ENCODE measurements around the gene ADH6.
"Not testable (repeated sequence)": the region's sequence is repeated elsewhere in the genome, so short reads cannot be mapped to it uniquely, and the experiment has no call there.

The ADH6 gene

GRCh38 chr4:99219072-99219471, at the start of gene ADH6:
ADH6 (minus strand) TSS chr4:99219246; CDS start chr4:99219152, 94 bp downstream.
- no peak for DNase-seq

DNA sequence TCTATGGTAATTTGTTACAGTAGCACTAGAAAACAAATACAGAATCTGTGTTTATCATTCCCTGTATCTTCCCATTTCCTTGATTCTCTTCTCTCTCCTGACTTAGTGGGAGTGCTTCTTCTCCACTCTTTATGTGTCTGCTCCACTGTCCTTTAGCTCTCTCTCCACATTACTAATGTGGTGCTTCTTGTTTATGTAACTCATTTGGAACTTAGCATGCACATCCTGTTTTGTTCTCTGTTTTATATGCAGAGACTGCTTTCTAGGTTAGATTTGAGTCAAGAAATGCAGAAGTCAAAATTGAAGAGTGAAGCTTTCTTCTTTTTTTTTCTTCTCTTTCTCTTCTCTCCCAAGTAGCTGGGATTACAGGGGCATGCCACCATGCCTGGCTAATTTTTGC, 45.9 kb upstream of the ADH6 start:
- no peak for DNase-seq

DNA sequence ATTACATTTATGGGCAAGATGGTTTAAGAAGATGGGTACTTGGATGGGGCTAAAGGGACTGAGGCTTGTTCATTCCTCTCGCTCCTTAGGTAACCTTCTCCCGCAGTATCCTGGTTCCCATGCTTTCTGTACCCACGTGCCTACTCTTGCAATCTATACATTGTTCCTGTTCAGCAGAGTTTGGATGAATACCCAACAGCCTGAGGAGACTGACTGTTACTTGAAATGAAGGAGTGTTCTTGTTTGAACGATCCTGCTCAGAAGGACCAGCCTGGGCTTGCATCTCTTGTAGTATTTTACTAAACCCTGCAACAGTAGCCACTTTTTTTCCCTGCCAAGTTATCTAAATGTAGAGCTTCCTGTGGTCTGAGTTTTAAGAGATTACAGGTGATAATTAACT, 33.7 kb upstream of the ADH6 start:
- DNase-seq: no peak

- no peak for DNase-seq
Measured at GRCh38 chr4:99248714-99249113, 29.7 kb upstream of the ADH6 start.

GRCh38 chr4:99235955-99236354, 16.9 kb upstream of the ADH6 start:
- DNase-seq: no peak

DNA sequence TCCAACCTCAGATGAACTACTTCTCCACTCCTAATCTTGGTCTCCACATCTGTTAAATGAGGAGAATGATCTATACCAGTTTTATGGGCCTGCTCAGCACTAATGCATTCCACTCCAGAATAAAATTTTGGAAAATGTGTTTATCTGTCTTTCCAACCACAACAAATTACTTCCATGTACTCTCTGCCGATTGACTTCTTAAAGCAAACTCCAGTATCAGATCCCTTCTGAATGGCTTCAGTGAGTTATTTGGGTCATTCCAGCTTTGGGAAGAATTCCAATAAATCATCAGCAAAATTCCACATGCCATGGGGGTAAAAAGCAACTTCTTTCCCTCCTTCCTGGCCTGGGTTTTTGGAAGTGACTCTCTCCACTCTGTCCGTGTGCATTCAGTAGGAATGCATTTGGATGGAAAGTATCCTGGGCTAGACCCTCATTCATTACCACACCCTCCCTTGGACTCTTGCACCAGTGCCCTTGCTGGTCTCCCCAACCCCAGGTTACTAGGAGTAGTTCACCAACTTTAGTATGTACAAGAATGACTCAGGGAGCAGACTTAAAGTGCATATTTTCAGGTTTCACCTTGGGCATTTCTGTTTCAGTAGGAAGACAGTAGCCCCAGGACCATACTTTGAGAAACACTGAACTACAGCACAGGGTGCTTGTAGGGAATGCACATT, 15.4 kb upstream of the ADH6 start:
- no peak for DNase-seq

DNA sequence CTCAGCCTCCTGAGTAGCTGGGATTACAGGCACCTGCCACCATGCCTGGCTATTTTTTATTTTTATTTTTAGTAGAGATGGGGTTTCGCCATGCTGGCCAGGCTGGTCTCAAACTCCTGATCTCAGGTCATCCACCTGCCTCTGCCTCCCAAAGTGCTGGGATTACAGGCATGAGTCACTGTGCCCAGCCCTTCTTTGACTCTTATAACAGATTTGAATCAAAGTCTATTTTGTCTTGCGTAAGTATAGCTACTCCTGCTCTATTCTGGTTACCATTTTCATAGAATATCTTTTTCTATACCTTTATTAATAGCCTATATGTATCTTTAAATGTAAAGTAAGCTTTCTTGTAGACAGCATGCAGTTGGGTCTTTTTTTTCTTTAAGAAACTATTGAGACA, 14.4 kb upstream of the ADH6 start:
- DNase-seq: not testable (repeated sequence)

- not testable (repeated sequence) for DNase-seq
Measured at GRCh38 chr4:99228706-99229105, 9.7 kb upstream of the ADH6 start.

GRCh38 chr4:99227646-99228045, 8.6 kb upstream of the ADH6 start:
- not testable (repeated sequence) for DNase-seq

DNA sequence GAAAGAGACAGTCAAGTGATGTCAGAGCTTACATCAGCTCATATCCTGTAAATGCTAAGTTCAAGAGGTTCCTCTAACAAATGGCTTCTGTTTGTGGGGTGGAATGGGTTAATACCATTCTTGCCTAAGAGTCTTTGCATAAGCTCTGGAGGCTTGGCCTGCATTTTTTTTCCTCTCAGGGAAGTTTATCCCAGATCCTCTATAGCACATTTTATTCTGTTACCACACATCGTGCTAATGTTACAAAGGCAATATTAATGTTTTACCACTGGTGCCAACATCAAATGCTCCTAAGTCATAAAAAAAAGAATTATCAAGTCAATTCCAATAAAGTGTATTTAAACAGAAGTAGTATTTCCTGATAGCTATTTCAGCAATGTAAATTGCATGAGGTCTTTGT, 2.9 kb upstream of the ADH6 start:
- DNase-seq: no peak

DNA sequence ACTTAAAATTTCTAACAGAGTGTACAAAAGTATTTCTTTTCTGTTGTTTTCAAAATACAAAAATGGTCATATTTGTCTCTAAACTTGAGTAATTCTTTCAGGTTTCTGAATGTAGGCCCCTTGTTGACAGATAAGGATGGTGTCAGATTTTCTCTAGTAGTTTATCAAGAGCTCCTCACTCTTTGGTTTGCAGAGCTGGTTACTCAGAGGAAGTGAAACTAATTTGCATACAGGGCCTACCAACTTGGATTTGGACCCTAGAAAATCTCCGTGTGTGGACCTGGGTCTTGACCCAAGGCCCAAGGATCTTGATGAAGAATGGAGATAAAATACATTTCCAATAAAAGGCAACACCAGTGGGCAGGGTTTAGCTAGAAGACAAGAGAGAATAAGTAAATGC, 433 bp upstream of the ADH6 start:
- DNase-seq: no peak

DNA sequence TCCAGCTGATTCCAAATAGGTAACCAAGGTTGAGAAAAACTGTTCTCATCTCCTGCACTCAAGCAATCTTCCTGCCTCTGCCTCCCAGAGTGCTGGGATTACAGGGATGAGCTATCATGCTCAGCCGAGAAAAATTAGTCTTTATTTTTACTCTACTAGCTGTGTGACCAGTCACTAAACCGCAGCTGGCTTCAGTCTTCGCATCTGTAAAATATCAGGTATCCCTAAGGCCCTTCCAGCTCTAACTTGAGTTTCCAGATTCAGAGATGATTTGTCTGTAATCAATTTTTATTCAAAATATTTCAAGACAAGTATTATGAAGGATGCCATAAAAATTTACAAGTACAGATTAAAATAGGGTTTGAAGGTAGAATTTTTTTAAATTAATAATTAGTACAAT, 3.5 kb downstream of the ADH6 start:
- DNase-seq: no peak

DNA sequence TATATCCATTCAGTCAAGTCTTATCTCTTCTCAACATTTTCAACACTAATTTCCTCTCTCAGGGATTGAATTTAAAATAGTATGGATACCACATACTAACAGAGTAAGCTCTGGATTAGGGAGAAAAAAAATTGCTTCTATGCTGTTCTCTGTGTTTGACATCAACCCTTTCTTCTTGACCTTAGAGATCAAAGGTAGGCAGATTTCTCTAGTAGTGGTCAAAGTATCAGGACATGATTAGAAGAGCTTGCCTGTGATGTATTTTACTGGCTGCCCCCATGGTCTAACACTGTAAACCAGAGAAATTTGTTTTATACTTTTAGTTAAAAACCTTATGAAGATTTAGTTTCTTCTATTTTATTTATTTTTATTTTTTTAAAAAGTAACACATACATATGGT, 8.3 kb downstream of the ADH6 start:
- no peak for DNase-seq

GRCh38 chr4:99209671-99210070, 9.4 kb downstream of the ADH6 start:
- DNase-seq: no peak

DNA sequence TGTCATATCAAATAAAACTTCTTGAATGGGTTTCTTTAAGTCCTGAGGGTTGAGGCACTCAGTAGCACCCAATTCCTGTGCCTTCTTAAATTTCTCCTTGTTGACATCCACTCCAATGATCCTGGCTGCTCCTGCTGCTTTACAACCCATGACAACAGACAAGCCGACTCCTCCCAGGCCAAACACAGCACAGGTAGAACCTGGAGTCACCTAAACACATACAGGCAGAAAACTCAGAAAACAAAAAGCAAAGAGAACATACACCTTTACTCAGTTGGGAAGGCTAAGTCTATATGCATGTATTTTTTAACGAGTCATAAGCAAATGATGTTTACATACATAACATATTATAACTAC, 10.3 kb downstream of the ADH6 start:
- DNase-seq: no peak

DNA sequence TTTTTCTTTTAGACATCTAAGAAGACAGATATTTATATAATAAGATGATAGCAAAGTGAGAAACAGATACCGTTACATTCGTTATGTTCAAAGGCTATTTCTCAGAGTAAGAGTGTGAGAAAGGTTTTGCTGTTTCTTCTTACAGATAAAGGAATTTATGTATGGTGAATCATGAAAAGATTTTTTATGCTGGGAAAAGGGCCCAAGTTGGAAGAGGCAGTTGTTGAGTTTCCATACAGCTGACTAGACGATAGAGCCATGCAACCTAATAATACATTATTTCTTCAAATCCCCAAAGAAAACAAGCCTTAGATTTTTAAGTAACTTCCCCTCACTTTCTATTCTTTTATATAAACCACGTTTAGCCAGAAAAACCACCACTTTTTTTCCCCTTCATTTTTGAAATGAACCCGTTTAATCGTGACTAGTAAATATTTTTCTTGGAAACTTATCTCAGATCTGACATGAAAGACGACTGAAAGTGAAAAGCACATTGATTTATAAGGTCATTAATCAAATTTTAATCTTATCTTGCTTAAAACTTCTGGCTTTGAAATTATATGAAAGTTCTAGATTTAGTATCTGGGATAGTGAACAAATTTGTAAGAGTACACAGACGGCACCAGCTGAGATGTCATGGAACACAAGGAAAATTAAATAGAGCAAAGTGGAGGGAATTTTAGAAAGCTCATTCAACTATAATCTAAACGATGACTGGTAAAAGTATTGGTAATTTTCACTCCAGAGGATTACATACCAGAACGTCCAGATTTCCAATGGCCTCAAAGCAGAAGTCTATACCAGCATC, 10.9 kb downstream of the ADH6 start:
- no peak for DNase-seq

- DNase-seq: no peak
Measured at GRCh38 chr4:99207069-99207743, 11.8 kb downstream of the ADH6 start.

GRCh38 chr4:99205153-99205979, 13.7 kb downstream of the ADH6 start:
- DNase-seq: no peak

DNA sequence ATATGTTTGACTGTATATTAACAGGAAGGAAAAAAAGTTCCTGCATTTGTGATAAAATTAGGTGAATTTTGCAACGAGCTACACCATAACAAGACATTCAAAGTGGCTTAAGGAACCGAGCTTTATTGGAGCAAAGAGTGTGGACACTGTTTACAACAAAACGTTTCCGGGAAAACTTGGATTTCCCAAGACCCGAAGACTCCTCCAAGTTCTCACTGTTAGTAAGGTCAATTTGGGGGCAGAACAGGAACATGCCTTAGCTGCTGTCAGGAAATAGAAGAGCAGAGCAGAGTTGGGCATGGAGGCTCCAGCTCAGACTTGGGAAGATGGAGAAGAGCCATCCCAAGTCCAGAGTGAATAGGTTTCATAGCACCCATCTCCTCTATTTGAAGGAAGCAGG, 16.5 kb downstream of the ADH6 start:
- no peak for DNase-seq

DNA sequence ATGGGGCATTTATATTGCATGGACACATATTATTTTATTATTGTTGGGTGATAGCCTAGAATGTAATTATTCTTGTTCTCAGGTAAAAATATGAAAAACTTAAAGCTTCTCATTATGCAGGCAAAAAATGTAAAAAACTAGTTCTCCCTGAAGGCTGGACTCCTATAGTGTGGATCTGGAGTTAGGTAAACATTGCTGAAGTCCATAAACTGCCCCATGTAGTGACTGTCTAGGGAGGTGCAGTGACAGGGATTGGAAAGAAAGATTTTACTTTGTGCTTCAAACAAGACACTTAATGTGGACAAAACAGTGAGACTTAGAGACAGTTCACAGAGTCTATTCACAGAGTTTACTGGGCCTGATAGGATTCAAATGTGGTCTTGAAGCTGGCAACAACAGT, 17.0 kb downstream of the ADH6 start:
- DNase-seq: no peak

DNA sequence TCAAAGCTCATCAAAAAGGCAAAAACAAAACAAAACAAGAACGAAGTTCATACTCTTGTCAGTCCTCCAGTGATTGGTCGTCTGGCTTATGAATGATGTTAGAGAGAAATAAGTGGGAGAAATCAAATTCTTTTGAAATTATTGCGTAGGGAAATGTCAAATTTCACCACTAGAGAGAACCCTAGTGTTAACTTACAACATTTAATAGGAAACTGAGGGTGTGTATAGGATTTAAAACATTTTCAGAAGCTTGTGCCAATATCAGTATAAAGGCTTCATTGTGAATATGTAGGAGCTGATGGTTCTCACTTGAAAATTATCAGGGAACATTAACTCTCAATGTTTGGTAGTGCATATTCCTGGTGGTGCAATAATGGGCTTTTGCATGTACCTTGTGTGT, 17.4 kb downstream of the ADH6 start:
- no peak for DNase-seq

- DNase-seq: no peak
Measured at GRCh38 chr4:99200138-99200537, 18.9 kb downstream of the ADH6 start.

- no peak for DNase-seq
Measured at GRCh38 chr4:99190336-99190735, 28.7 kb downstream of the ADH6 start.

Data from CD4-positive, alpha-beta T cell treated with Interferon alpha-2 for 1 hour (primary cell).